GM19023 (cell line): ENCODE measurements around the gene TAS1R2.

ENCODE experiments used
- ATAC-seq: cut with Tn5 transposase; IDR thresholded peaks from one replicate; pipeline ENCODE4 v1.9.1; 2021; ENCODE audit warnings: mild to moderate bottlenecking, moderate library complexity; ENCODE audit not compliant: unreplicated experiment

Gene TAS1R2

GRCh38 chr1:18823438-18823837 is 36.0 kb downstream of the TAS1R2 start:
- no peak for ATAC-seq

DNA sequence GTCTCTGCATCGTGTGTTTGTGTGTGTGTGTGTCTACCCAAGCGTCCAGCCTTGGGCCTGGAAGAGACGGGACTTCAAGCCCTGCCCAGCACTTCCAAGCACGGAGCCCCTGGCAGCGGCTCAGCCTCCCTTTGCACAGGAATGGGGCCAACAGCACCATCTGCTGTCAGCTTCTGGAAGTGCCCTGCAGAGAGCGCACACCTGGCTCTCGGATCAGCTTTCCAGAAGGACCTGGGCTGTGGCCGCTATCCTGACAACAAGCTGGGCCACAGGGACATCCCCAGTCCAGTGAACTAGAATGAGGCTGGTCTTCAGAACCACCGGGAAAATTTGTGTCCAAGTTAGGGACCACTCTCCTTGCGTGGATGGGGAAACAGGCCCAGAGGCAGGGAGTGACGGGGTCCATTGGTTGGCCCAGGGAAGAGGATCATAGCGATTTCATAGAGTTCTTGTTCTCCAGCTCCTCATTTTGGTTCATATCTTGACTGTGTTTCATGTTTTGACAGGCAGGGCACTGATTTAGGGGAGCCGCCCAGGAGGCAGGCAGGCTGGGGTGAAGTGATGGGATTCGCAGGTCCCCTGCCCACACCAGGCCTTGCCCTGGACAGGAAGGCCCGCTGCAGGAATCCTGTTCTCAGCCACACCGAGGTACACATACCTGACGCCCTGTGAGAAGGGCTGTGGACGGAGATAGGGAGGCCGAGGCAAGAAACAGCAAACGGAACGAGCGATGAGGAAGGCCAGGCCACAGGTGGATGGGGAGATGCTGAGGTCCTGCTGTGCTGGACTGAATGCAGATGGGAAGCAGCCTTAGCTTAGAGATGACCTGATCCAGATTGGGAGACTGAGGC is 38.4 kb downstream of the TAS1R2 start:
- ATAC-seq: no peak

- ATAC-seq: no peak
Observed at GRCh38 chr1:18819986-18820790, 39.3 kb downstream of the TAS1R2 start.

- ATAC-seq: no peak
Observed at GRCh38 chr1:18819203-18819602, 40.3 kb downstream of the TAS1R2 start.

DNA sequence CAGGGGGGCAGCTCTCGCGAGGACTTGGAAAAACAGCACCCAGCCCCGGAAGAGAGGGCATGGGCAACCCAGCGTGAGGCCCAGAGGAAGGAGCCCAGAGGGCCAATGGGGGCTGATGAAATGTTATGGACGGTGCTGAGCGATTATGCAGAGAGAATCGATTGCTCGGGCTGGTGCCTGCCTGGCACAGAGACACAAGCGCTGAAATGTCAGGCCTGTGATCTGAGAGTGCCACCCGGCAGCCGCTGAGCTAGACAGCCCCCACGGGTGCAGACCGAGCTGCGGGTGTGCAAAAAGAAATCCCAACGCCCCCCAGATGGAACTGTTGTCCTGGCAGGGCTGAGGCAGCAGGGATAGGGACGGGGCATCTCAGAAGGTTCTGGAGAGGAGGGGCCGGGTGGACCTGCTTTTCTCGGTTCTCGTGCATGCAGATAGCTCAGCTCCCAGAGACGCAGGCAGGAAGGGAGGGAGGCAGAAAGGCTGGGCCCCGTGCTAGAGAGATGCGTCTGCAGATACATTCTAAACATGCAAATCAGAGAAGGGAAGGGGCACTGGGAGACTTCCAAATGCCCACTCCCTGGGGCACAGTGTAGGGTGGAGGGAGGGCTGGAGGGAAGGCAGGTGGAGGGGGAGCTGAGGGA is 41.5 kb downstream of the TAS1R2 start:
- ATAC-seq: no peak

DNA sequence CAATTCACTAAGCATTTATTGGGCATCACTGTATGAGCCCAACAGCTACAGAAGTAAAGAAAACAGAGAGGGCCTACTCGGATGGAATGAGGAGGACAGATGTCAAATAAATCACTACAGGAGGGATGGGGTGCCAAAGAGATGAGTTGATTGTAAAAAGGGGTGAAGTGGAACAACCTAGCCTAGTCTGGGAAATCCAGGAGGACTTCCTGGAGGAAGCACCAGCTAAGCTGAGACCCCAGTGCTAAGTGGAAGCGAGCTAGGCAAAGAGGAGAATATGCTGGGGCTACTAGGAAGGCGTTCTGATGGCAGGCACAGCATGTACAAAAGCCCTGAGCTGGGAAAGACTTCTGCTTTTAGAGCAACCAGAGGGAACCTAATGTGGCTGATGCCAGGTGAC is 42.1 kb downstream of the TAS1R2 start:
- no peak for ATAC-seq

DNA sequence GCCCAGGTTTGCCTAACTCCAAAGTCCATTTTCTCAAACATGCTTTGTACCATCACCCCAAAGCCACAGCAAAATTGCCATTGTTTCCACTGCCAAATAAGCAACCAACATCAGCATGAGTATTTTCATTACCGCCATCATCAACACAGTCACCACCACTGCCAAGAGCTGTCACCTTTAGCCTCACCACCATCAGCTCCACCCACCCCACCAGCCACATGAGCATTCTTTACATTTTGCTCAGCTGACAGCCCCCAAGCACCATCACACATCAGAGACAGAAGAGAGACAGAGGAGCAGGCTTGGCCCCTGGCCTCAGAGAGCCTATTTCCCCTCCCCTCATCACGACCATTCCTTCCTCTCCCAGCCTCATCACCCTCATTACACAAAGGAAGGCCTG is 42.7 kb downstream of the TAS1R2 start:
- no peak for ATAC-seq

- no peak for ATAC-seq
Observed at GRCh38 chr1:18814874-18815531, 44.5 kb downstream of the TAS1R2 start.

GRCh38 chr1:18814425-18814824 is 45.0 kb downstream of the TAS1R2 start:
- ATAC-seq: no peak

- ATAC-seq: no peak
Observed at GRCh38 chr1:18812453-18812939, 47.0 kb downstream of the TAS1R2 start.

DNA sequence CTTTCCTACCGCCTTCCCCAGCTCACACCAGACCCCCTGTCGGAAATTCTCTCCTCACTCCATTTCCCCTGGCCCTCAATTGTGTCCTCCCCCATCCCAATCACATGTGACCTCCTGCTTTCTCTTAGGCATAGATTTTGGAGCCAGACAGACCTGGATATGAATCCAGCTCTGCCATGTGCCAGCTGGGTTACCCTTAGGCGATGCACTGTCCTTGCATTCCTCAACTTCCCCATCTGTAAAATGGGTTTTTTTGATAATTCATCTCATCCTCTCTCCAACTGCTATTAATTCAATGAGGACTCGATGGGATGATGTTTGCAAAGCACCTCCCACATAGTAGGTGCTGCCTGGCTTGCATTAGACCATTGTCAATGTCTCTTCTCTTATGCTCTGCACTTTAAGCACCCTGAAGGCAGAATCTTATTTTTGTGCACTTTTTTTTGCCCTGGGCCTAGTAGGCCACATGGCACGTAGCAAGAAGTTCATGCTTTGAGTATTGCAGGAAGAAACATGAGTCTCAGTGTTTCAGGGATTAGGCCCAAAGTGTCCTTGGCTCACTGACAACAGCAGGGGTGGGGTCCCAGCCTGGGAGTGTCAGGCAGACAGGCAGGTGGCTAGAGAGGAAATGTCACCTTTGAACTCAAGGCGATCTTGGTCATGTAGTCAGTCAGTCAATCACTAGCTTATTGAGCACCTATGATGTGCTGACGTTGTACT is 47.6 kb downstream of the TAS1R2 start:
- ATAC-seq: no peak

DNA sequence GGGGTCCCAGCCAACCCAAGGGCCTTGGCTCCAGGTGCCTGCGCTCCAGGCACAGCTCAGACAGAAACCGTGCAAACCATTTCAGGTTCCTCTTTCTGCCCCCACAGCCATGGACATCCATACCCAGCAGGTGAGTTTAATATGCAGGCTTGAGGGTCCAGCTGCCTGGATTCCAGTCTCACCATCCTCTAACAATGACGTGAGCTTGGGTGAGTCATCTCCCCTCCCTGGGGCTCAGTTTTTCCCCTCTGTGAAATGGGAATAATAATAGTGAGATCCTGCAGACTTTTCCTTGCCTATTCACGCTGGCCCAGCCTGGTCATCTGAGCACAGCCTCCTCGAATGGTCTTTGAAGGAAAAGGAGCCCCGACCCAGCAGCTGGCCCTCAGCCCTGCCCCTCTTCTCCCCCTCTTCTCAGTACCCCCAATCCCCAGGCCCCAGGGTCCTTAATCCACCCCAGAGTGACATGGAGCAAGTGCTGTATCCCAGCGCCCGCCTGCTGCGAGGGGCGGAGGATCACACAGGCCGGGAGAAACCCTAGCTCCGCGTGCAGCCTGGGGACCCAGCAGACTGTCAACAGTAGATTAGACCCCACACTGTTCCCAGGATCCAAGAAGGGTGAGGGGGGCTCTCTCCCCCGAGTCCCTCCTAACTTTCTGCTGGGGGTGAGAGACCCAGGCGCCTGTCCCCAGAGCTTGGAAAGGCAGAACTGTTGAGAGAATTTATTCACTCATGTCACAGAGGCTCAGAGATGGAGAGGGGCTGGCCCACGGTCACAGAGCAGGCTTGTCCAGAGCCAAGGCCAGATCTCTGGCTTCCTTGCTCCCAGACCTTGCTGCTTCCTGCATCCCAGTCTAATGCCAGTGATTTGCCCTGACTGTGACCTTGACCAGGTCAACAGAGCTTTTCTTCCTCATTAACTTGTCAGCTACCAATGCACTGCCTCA is 49.2 kb downstream of the TAS1R2 start:
- no peak for ATAC-seq

DNA sequence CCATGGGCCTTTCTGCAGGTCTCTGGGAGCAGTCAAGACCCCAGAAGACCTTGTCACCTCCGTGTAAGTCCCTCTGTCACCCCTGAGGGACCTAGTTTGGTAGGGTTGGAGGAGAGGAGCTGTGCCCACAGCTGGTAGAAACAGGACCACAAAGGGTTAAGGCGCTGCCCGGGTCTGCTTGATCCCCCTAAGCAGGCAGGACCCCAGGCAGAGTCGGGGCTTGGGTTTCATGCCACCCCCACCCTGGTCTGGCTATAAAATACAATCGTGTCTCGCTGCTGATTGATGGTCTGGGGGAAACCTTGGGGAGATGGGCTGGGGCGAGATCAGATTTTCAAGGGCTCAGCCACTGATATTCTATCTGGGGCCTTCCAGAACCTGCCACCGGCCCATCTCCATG is 50.9 kb downstream of the TAS1R2 start:
- no peak for ATAC-seq

DNA sequence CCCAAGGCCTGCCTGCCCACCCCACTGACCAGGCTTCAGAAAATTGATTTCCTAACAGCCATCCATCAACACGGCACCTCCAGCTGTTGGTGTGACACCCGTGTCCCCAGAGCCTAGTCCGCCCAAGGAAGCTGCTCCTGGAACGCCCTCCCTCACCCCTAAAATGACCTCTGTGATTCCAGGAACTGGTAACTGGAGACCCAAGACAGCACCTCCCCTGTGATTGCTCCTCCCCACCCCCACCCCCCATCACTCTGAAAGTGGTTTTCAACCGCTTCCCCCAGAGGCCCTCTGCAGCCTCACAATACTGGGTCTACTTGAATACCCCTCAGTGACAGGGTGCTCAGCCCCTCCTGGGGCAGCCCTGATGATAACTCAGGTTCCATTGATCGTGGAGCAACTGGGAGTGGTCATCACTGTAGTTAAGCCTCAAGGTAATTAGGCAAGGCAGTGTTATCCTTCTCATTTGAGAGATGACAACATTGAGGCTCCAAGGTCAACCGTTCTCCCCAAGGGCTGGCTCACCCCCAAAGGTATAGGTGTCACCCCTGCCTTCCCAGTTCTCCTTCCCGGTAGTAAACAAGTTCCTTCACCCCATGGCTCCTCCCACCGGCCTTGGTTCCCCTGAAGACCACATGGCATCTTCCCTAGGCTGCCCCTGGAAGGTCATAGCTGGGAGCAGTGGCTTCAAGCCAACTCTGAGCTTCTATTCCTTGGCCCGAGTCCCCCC is 52.0 kb downstream of the TAS1R2 start:
- no peak for ATAC-seq

GRCh38 chr1:18805925-18806849 is 53.3 kb downstream of the TAS1R2 start:
- no peak for ATAC-seq

GRCh38 chr1:18805150-18805879 is 54.1 kb downstream of the TAS1R2 start:
- no peak for ATAC-seq

- ATAC-seq: no peak
Observed at GRCh38 chr1:18803851-18804250, 55.6 kb downstream of the TAS1R2 start.
